Type B pancreatic cell (in vitro differentiated cells): ENCODE results near the gene PRR5. TPM values are rescaled to one million over a fixed set of nuclear protein-coding genes. Genes with fewer than 3 reads are reported as not detected.
"Not testable (repeated sequence)": the region's sequence is repeated elsewhere in the genome, so short reads cannot be mapped to it uniquely, and the experiment has no call there.

ENCODE experiments used
- DNase-seq: peaks from one replicate; pipeline ENCODE4 v3.0.0; 2021; ENCODE audit warnings: mixed read lengths; ENCODE audit not compliant: unreplicated experiment; ENCODE audit errors: extremely low spot score
- H3K27ac Mint-ChIP-seq: 2 replicates; pipeline ENCODE4 v1.8.0; 2021; ENCODE audit warnings: mild to moderate bottlenecking, mixed read lengths
- H3K27me3 Mint-ChIP-seq: 2 replicates; pipeline ENCODE4 v1.8.0; 2021; ENCODE audit warnings: mixed read lengths
- H3K36me3 Mint-ChIP-seq: 2 replicates; pipeline ENCODE4 v1.8.0; 2021; ENCODE audit warnings: mixed read lengths
- H3K4me1 Mint-ChIP-seq: one replicate; pipeline ENCODE4 v1.8.0; 2021; ENCODE audit warnings: mixed read lengths; ENCODE audit not compliant: unreplicated experiment
- H3K4me3 Mint-ChIP-seq: 2 replicates; pipeline ENCODE4 v1.8.0; 2021; ENCODE audit warnings: mild to moderate bottlenecking, mixed read lengths
- H3K9me3 Mint-ChIP-seq: 2 replicates; pipeline ENCODE4 v1.8.0; 2021; ENCODE audit warnings: mixed read lengths
- total RNA-seq: library from RNA; stranded (reverse); gene quantifications from 2 replicates; pipeline ENCODE4 v1.2.1, GENCODE V29; 2021; ENCODE audit warnings: low replicate concordance
- TF ChIP-seq, protein P1 (sequence below): fragments of 200-600 bp; sonication (generic); conservative IDR thresholded peaks from 2 replicates; pipeline ENCODE4 v1.5.0; 2021; ENCODE audit warnings: antibody characterized with exemption, mild to moderate bottlenecking

Gene PRR5
- total RNA-seq, 1 donor from 2014 or later, result 21.2 TPM

DNA sequence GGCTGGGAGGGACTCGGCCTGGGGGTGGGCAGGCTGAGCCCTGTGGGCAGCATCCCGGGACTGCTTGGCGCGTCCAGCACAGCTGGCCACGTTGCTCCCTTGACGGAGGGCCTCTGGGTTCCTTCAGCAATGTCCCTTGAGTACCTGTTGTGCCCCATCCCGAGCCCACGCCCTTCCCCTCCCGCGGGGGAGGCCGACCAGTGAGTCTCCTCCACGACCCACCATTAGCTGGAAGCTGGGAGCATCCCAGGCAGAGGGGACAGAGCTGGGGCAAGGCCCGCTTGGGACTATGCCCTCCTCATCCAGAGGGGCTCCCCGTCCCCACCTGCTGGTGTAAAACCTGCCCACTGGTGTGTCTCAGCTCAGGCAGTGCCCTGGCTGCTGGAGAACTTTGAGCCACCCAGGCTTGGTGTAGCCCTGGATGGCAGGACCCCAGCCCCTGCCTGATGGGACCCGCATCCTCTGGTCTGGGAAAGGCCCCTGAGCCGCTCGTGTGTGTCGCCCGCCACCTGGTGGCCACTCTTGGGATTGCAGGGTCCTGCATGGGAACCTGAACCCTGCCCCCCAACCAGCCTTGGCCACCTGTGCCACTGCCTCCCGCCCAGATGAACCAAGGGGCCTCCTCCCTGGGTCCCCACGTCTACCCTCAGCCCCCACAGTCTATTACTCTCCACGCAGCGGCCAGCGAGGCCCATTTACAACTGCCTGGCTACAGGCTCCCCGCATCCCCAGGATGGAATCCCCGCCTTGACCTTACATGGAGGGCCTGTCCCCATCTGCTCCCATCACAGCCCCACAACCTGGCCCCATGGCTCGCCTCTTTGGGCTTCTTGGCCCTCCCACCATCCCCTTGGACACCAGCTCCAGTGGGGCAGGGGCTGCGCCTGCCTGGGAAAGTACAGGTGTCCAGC, 33.8 kb downstream of the PRR5 start:
- TF ChIP-seq, protein P1, sequence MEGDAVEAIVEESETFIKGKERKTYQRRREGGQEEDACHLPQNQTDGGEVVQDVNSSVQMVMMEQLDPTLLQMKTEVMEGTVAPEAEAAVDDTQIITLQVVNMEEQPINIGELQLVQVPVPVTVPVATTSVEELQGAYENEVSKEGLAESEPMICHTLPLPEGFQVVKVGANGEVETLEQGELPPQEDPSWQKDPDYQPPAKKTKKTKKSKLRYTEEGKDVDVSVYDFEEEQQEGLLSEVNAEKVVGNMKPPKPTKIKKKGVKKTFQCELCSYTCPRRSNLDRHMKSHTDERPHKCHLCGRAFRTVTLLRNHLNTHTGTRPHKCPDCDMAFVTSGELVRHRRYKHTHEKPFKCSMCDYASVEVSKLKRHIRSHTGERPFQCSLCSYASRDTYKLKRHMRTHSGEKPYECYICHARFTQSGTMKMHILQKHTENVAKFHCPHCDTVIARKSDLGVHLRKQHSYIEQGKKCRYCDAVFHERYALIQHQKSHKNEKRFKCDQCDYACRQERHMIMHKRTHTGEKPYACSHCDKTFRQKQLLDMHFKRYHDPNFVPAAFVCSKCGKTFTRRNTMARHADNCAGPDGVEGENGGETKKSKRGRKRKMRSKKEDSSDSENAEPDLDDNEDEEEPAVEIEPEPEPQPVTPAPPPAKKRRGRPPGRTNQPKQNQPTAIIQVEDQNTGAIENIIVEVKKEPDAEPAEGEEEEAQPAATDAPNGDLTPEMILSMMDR, result peak; percentile 98
- H3K36me3 Mint-ChIP-seq, result no peaks in the 10 kb centered on the region
- peak; percentile 93 for DNase-seq
- peak overlapping the region; percentile 69 for H3K27ac Mint-ChIP-seq
- H3K27me3 Mint-ChIP-seq, result no peaks in the 10 kb centered on the region
- H3K9me3 Mint-ChIP-seq, result no peaks in the 10 kb centered on the region
- peaks cover 12% of the 10 kb centered on the region for H3K4me1 Mint-ChIP-seq
- no peak overlapping the region for H3K4me3 Mint-ChIP-seq

DNA sequence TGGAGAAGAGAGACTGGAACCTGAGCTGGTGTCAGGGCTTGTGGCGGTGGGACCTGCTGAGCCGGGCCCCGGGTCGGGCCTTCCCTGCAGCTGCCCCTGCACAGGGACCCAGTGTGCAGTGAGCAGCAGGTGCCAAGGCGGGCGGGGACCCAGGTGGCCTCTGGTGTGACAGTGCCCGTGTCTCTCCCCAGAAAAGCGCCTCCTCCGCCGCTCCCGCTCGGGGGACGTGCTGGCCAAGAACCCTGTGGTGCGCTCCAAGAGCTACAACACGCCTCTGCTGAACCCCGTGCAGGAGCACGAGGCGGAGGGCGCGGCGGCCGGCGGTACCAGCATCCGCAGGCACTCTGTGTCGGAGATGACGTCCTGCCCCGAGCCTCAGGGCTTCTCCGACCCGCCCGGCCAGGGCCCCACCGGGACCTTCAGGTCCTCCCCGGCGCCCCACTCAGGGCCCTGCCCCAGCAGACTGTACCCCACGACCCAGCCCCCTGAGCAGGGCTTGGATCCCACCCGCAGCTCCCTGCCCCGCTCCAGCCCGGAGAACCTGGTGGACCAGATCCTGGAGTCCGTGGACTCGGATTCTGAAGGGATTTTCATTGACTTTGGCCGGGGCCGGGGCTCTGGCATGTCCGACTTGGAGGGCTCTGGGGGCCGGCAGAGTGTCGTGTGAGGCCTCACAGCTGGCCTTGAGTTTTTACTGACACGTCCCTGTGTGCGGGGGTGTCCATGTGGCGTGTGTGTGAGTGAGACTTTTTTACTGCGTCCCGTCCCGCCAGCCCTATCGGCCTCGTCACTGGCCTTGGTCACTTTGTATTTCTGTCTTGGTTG, 34.8 kb downstream of the PRR5 start:
- TF ChIP-seq, protein P1, result no peak
- H3K9me3 Mint-ChIP-seq, result no peaks in the 10 kb centered on the region
- H3K27me3 Mint-ChIP-seq, result no peaks in the 10 kb centered on the region
- no peaks in the 10 kb centered on the region for H3K36me3 Mint-ChIP-seq
- H3K4me1 Mint-ChIP-seq, result peaks cover 10% of the 10 kb centered on the region
- no peak overlapping the region for H3K27ac Mint-ChIP-seq
- H3K4me3 Mint-ChIP-seq, result no peak overlapping the region
- no peak for DNase-seq

DNA sequence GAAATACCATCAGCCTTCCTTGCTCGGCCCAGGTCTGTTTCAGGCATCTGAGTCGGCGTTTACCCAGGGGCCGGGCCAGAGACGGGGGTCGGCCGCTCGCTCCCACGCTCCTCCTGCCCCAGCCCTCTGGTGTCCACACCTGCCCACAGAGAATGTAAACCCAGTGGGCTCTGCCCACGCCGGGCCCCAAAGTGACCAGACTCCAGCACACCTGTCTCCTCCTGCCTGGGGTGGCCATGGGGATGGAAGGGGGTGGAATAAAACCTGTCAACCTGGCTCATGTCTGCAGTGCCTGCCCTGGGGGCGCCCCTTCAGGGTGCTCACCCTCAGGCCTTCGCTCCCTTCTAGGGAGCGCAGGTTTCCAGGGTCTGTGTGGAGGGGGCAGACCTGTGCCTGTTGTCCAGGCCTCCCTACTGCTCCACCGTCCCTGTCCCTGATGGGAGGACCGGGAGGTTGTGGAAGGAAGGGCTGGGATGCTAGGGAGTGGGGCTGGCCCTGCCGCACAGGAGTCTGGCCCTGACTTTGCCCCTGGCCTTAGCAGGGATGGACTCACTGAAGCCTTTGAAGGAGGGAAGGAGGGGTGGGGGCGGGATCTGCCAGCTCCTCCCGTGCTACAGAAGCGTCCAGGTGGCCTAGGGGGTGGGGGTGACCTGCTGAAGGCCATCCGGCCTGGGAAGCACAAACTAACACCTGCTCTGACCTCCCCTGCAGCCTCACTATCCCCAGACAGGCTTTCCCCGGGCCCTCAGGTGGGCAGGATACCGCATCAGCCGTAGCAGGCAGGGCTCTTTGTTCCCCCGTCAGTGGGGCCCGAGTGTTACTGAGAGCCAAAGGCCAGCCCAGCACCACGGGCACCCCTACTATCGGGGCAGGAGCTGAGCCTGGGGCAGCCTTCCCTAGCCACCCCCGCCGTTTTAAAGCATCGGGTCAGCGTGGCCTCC, 35.7 kb downstream of the PRR5 start:
- no peaks in the 10 kb centered on the region for H3K36me3 Mint-ChIP-seq
- no peaks in the 10 kb centered on the region for H3K27me3 Mint-ChIP-seq
- H3K27ac Mint-ChIP-seq, result no peak overlapping the region
- DNase-seq, result no peak
- peaks cover 10% of the 10 kb centered on the region for H3K4me1 Mint-ChIP-seq
- H3K4me3 Mint-ChIP-seq, result no peak overlapping the region
- H3K9me3 Mint-ChIP-seq, result no peaks in the 10 kb centered on the region
- TF ChIP-seq, protein P1, result no peak

DNA sequence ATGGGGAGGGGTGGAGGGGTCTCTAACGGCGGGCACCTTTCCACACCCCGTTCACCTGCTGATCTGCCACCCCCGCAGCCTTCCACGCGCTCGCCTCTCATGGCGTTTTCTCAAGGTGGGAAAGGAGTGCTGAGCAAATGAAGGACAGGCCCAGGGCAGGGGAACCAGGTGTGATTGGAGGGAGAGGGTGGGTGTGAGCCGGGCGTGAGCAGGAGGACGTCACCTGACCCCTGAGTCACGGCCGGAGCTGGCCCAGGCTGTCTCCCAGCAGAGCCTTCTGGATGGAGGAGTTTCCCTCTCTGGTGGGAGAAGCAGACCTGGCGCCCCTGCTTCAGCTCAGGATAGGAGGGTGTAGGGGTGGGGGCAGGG, 36.3 kb downstream of the PRR5 start:
- TF ChIP-seq, protein P1, result no peak
- no peak for DNase-seq
- no peaks in the 10 kb centered on the region for H3K9me3 Mint-ChIP-seq
- H3K36me3 Mint-ChIP-seq, result no peaks in the 10 kb centered on the region
- peak overlapping the region; percentile 34 for H3K27ac Mint-ChIP-seq
- H3K4me3 Mint-ChIP-seq, result no peak overlapping the region
- no peaks in the 10 kb centered on the region for H3K27me3 Mint-ChIP-seq
- H3K4me1 Mint-ChIP-seq, result peaks cover 10% of the 10 kb centered on the region

DNA sequence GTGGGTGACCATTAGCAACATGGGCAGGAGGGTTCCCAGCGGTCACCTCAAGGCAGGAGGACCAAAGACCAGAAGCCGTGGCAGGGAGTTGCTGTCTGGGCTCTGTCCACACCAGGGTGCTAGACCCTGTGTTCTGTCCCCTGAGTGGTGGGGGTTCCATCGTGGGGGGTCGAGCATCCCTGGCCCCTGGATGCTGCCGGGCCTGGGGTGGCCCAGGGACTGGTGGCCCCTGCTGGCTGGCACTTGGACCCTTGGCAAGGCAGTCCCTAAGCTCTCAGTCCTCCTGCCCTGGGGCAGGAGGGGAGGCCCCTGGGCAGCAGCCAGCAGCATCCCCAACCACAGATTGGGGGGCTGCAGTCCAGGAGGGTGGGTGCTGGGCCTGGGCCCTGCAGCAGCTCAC, 37.0 kb downstream of the PRR5 start:
- Mint-ChIP-seq H3K27ac (no peak overlapping the region), H3K4me3 (no peak overlapping the region)
- DNase-seq, result no peak

DNA sequence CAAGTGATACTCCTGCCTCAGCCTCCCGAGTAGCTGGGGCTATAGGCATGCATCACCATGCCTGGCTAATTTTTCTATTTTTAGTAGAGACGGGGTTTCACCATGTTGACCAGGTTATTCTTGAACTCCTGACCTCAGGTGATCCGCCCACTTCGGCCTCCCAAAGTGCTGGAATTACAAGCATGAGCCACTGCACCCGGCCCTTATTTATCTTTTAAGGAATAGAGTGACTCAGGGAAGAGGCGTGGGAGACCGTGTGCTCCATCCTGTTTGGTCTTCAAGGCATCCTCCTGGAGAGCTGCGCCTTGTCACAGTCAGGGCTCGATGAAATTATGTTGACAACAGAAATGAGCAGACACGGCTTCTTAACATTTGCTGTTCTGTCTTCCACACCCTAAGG, 37.7 kb downstream of the PRR5 start:
- H3K27me3 Mint-ChIP-seq, H3K9me3 Mint-ChIP-seq, H3K4me3 Mint-ChIP-seq, H3K36me3 Mint-ChIP-seq, DNase-seq: not testable (repeated sequence)
- Mint-ChIP-seq H3K4me1 (peaks cover 17% of the 10 kb centered on the region), H3K27ac (peak overlapping the region; percentile 55)

More for the DNA sequence above, 37.0 kb downstream of the PRR5 start:
- Mint-ChIP-seq H3K9me3 (no peaks in the 10 kb centered on the region), H3K36me3 (no peaks in the 10 kb centered on the region), H3K4me1 (peaks cover 14% of the 10 kb centered on the region), H3K27me3 (peaks cover 2% of the 10 kb centered on the region)
- TF ChIP-seq, protein P1, result no peak
